UCSD-AML1 (cell line): ENCODE measurements around the gene PODXL2.

Experiments
- DNase-seq: peaks from one replicate; lab custom pipeline; 2025; ENCODE audit not compliant: unreplicated experiment; lab: John Stamatoyannopoulos, UW

Gene PODXL2, protein sequence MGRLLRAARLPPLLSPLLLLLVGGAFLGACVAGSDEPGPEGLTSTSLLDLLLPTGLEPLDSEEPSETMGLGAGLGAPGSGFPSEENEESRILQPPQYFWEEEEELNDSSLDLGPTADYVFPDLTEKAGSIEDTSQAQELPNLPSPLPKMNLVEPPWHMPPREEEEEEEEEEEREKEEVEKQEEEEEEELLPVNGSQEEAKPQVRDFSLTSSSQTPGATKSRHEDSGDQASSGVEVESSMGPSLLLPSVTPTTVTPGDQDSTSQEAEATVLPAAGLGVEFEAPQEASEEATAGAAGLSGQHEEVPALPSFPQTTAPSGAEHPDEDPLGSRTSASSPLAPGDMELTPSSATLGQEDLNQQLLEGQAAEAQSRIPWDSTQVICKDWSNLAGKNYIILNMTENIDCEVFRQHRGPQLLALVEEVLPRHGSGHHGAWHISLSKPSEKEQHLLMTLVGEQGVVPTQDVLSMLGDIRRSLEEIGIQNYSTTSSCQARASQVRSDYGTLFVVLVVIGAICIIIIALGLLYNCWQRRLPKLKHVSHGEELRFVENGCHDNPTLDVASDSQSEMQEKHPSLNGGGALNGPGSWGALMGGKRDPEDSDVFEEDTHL

DNA sequence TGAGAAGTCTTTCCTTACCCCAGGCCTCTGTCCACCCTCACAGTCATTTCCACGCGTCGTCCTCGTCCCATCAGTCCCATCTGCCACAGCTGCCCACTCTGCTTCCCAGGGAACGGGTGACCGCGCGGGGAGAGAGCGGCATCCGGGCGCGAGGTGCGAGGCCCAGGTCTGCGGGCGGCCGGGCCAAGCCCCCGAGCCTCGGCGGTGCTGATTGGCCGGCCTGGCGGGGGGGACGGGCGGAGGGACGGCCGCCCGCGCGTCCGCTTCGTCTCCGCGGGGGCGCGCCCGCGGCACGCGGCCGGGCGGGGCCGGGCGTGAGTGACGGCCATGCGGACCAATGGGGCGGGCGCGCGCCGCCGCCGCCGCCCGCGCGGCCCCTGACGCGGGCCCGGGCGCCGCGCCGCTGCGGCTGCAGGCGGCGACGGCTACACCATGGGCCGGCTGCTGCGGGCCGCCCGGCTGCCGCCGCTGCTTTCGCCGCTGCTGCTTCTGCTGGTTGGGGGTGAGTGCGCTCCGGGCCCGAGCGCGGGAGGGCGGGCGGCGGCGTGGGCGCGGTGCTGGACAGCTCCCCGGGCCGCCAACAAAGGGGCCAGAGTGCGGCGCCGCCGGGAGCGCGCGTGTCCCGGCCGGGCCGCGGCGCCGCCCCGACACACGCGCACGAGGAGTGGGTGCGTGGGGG is at the start of gene PODXL2:
TSS of gene PODXL2 (plus strand) at position 398 of the 679 bp plus-strand sequence. CDS start at position 433, 35 bp downstream.
- peak; percentile 55 for DNase-seq

- no peak for DNase-seq
These were observed 48.5 kb upstream of the PODXL2 start for GRCh38 chr3:127580327-127581060.

DNA sequence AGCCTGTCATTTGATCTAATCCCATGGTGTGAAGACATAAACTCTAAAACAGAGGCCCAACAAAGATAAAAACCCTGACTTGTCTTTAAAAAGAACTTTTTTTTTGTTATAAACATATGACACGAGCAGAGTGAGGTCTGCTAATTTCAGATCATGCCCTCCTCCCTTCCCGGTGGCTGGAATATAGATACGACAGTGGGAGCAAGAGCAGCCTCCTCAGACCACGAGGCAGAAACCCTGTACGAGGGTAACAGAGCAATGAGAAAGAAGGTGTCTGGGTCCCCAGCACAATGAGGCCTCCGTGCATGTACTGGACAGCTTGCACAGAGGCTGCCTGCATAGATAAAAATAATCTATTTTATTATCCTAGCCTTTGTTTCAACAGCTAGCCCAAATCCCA is 44.3 kb upstream of the PODXL2 start:
- no peak for DNase-seq

GRCh38 chr3:127585163-127585812 is 43.7 kb upstream of the PODXL2 start:
- DNase-seq, result no peak

DNA sequence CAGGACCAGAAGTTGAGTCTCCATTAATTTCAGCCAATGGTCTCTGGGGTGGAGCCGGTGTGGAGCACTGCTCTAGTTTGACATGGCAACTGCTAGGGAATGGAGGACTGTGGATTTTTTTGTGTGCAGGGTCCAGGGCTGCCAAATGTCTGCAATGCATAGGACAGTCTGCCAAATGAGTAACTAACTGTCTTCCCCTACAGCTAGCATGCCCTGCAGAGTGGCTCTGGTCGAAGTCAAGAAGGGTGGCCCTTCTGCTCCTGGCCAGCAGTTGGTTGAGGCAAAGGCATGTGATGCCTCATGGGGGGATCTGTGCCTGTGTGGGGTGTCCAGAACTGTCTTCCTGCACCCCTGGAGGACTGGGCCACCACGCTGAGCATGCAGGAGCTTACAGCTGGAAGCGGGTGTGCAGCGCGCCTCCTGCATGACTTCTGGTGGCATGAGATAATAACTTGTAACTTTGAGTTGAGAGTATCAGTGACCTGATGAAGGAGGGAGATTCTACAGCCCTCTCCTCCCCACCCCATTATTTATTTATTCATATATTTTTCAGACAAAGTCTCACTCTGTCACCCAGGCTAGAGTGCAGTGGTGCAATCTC is 43.1 kb upstream of the PODXL2 start:
- no peak for DNase-seq

- DNase-seq, result no peak
These were observed 41.1 kb upstream of the PODXL2 start for GRCh38 chr3:127587876-127588275.

DNA sequence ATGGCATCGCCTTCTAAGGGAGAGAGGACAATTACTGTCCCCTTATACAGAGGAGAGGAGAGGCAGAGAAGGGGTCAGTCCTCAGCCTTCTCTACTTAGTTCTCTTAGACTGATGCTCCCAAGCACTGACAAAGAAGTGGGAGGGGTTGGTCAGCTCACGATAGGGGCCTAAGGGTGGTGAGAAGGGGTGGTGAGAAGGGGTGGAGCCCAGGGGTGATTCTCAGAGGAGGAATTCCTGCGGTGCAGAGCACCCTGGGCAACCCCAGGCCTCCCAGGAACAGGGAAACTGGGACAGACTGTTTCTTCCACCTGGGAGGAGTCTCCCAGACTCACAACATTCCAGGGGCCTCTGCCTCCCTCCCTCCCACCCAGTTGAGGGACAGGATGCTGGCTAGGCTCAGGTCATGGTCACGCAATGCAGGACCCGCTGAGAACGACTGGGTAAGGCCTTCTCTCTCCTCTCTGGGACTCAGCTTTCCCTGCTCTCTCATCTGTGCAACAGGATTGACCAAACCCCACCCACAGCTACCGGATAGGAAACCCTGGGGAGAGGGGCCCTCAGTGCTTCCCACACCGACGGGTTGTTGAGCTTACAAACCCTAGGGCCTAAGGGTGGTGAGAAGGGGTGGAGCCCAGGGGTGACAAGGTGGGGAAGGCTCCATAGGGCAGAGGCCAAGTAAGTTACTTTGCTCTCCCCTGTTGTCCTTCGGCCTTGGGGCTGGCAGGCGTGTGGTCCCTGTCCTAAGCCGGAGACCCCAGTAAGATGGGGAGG is 40.0 kb upstream of the PODXL2 start:
- peak; percentile 38 for DNase-seq

DNA sequence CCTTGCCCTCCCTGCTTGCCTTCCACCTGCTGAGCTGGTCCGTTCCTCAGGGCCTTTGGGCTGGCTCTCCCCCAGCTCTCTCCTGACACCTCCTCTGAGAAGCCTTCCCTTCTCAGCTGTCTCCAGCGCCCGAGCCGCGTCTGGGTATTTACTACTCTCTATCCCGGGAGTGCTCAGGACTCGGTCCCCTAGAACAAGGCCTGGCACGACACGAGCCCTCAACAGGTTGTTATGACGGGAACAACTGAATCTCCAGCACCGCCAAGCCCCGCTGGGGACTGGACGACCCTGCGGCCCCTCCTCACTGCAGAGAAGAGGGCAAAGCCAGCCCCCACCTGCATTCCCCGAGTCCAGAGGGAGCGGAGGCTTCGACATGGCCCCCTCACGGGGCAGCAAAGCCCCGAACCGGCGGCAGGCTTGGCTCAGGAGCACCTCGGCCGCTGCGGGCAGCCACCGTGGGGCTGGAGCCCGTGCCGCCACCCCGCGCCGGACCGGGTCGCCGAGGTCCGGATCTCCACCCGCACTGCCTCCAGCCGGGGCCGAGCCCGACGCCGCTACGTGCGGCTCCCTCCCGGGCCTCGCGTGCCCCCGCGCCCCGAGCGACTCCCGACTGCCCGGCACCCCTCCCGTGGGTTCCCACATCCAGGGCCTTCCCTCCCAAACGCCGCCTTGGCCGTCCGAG is 39.2 kb upstream of the PODXL2 start:
- DNase-seq, result no peak

GRCh38 chr3:127590282-127590592 is 38.7 kb upstream of the PODXL2 start:
- peak; percentile 69 for DNase-seq

DNA sequence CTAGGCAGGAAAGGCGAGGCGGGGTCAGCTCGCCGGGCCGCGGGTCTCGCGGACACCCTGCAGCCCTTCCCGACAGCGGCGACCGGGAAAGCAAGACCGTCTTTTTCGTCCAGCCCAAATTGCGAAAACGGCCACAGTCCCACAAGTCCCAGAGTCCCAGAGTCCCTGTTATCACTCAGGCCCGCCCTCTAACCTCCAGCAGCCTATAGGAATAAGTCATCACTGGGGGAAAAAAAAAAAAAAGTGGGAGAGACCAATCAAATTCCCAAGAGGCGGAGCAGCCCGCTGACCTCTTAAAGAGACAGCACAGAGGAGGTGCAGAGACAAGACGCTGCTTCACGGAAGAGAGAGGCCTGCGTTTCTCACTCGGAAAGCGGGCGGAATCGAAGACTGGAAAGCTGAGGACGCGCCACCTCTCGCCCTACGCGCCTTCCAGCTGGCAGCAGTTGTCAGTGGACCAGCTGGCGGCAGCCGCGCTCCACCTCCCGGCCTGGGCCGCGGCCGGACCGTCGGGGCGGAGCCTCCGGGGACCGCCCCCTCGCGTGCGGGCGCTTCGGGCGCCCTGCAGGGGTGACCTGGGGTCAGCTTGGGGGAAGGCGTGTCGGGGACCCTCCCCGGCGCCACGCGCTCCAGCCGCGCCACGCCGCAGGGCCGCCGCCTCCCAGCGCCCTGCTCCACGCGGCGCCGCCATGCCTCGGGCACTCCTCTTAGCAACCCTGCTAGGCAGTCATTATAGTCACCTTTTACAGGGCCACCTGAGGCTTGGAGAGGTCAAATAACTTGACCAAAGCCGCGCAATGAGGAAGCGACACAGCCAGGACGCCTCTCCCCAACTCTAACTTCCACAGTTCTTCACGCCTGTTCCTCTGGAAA is 38.2 kb upstream of the PODXL2 start, which contains the start of gene TPRA1:
TSS of gene TPRA1 (minus strand) at position 141 of the 873 bp plus-strand sequence. CDS start 10,587 bp downstream, outside the sequence.
- peak; percentile 93 for DNase-seq

GRCh38 chr3:127593178-127593577 is 35.8 kb upstream of the PODXL2 start:
- DNase-seq, result no peak

DNA sequence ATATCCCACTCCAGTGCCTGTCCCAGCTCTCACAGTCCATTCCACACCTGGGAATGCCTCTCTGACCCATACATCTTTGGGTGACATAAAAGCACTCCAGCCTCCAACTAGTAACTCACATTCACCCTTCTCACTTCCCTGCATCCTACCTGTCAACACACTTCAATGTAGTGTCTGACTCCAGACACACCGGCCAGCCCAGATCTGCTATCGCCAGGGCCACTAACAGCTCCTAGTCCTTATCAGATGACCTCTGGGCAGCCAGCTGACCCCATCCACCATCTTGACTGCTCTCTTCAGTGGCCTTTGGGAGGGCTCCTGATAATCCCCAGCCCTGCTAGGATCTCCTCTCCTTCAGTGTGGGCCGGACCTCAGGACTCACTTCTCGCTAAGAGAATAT is 33.7 kb upstream of the PODXL2 start:
- DNase-seq, result no peak

GRCh38 chr3:127597020-127597771 is 31.8 kb upstream of the PODXL2 start:
- DNase-seq, result no peak

GRCh38 chr3:127598841-127599570 is 30.0 kb upstream of the PODXL2 start:
- DNase-seq, result no peak

GRCh38 chr3:127600749-127601456 is 28.1 kb upstream of the PODXL2 start:
- DNase-seq, result no peak

- DNase-seq, result no peak
These were observed 24.9 kb upstream of the PODXL2 start for GRCh38 chr3:127604035-127604434.
